Measurements from ENCODE around the gene CTTNBP2. TPM values are rescaled to one million over a fixed set of nuclear protein-coding genes. Genes with fewer than 3 reads are reported as not detected.

CTTNBP2 gene
- total RNA-seq, 4 donors from 2014 or later = 13.8 to 19.4 (median 17.6) TPM

- WGBS, 2 donors = 60 to 66% methylated on average over 2 of the region's 2 CpGs
- Histone ChIP-seq H3K4me3 (replicated peaks in 1 of 3) (no peak overlapping the region), H3K27ac (peak overlapping the region; percentile 78 to 88 (median 86)), H3K9me3 (no peaks in the 10 kb centered on the region), H3K27me3 (no peaks in the 10 kb centered on the region), H3K4me1 (peaks cover 22 to 25% of the 10 kb centered on the region in 2 donors), H3K36me3 (no peaks in the 10 kb centered on the region)
- DNase-seq = no peak
- intact Hi-C loops (cut with DNase I) = no loop called here
- TF ChIP-seq, protein P1, sequence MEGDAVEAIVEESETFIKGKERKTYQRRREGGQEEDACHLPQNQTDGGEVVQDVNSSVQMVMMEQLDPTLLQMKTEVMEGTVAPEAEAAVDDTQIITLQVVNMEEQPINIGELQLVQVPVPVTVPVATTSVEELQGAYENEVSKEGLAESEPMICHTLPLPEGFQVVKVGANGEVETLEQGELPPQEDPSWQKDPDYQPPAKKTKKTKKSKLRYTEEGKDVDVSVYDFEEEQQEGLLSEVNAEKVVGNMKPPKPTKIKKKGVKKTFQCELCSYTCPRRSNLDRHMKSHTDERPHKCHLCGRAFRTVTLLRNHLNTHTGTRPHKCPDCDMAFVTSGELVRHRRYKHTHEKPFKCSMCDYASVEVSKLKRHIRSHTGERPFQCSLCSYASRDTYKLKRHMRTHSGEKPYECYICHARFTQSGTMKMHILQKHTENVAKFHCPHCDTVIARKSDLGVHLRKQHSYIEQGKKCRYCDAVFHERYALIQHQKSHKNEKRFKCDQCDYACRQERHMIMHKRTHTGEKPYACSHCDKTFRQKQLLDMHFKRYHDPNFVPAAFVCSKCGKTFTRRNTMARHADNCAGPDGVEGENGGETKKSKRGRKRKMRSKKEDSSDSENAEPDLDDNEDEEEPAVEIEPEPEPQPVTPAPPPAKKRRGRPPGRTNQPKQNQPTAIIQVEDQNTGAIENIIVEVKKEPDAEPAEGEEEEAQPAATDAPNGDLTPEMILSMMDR (IDR thresholded peaks at IDR 0.05) = no peak
- TF ChIP-seq POLR2A (IDR thresholded peaks at IDR 0.05) = no peak
These were observed 64.1 kb downstream of the CTTNBP2 start for GRCh38 chr7:117808910-117809705.

DNA sequence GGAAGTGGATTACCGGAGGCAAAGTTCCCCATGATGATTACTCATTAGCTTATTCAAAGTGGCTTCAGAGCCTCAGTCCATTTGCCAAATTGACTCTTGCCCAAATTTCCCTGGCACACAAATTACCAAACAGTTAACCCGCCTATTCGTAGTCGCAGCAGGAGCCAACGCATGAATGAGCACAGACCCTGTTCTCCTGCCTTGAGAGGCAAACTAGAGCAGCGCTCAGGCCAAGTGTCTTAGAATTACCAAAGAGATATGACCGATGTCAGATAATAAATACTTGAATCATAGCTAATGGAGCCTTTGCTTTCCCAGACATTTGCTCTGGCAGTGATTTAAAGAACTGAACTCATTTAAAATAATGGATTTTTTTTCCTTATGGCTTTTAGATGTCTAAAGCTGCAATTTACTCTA is 64.9 kb downstream of the CTTNBP2 start:
- Histone ChIP-seq H3K36me3 (no peaks in the 10 kb centered on the region), H3K4me3 (replicated peaks in 1 of 3) (no peak overlapping the region), H3K9me3 (no peaks in the 10 kb centered on the region), H3K4me1 (peaks cover 22 to 25% of the 10 kb centered on the region in 2 donors), H3K27ac (peak overlapping the region; percentile 78 to 88 (median 86)), H3K27me3 (no peaks in the 10 kb centered on the region)
- DNase-seq = peak; percentile 86 to 87
- WGBS, 2 donors = 14 to 18% methylated on average over 7 of the region's 7 CpGs
- intact Hi-C loops (cut with DNase I) = no loop called here
- TF ChIP-seq POLR2A (IDR thresholded peaks at IDR 0.05) = no peak
- TF ChIP-seq, protein P1 (IDR thresholded peaks at IDR 0.05) = no peak

- intact Hi-C loops (cut with DNase I) = no loop called here
- WGBS, 2 donors = 47 to 59% methylated on average over 3 of the region's 3 CpGs
- H3K27ac ChIP-seq = peak overlapping the region; percentile 78 to 88 (median 86)
These were observed 65.6 kb downstream of the CTTNBP2 start for GRCh38 chr7:117807676-117808075.

DNA sequence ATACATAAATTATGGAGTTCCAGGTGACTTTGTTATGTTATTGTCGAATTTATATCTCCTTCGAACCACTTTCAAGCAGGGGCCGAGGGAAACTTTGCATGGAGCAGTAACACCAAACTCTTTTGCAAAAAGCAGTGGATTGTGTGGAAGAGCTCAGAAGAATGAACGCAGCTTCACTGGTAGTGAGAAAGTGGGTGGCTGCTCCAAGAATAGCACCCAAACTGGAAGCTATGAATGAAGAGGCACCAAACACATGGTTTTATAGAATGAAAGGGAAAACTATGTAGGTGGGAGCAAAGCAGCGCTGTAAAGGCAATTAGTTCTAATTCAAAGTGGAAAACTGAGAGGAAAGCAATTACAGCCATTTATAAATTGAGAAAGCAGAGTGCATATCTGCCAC is 67.2 kb downstream of the CTTNBP2 start:
- 93 to 97% methylated on average over 5 of the region's 5 CpGs for WGBS, 2 donors
- DNase-seq = no peak
- Histone ChIP-seq H3K9me3 (no peaks in the 10 kb centered on the region), H3K36me3 (no peaks in the 10 kb centered on the region), H3K27ac (no peak overlapping the region), H3K27me3 (no peaks in the 10 kb centered on the region), H3K4me1 (peaks cover 23 to 29% of the 10 kb centered on the region in 2 donors), H3K4me3 (replicated peaks in 1 of 3) (no peak overlapping the region)
- intact Hi-C loops (cut with DNase I) = no loop called here
- TF ChIP-seq POLR2A (IDR thresholded peaks at IDR 0.05) = no peak
- TF ChIP-seq, protein P1 (IDR thresholded peaks at IDR 0.05) = no peak

More at GRCh38 chr7:117807676-117808075, 65.6 kb downstream of the CTTNBP2 start:
- Histone ChIP-seq H3K4me3 (replicated peaks in 1 of 3) (no peak overlapping the region), H3K4me1 (peaks cover 22 to 25% of the 10 kb centered on the region in 2 donors), H3K27me3 (no peaks in the 10 kb centered on the region), H3K9me3 (no peaks in the 10 kb centered on the region), H3K36me3 (no peaks in the 10 kb centered on the region)
- TF ChIP-seq POLR2A (IDR thresholded peaks at IDR 0.05) = no peak
- TF ChIP-seq, protein P1 (IDR thresholded peaks at IDR 0.05) = no peak
- DNase-seq = peak; percentile 25 to 50

- intact Hi-C loops (cut with DNase I) = no loop called here
- DNase-seq = no peak
- no peak for TF ChIP-seq POLR2A (IDR thresholded peaks at IDR 0.05)
- TF ChIP-seq, protein P1 (IDR thresholded peaks at IDR 0.05) = no peak
- Histone ChIP-seq H3K4me3 (replicated peaks in 1 of 3) (no peak overlapping the region), H3K36me3 (no peaks in the 10 kb centered on the region), H3K27ac (no peak overlapping the region), H3K9me3 (no peaks in the 10 kb centered on the region), H3K4me1 (peaks cover 31 to 33% of the 10 kb centered on the region in 2 donors), H3K27me3 (no peaks in the 10 kb centered on the region)
- WGBS, 2 donors = 88 to 95% methylated on average over 3 of the region's 3 CpGs
These were observed 68.0 kb downstream of the CTTNBP2 start for GRCh38 chr7:117805241-117805640.

All from thyroid gland (tissue), 4 donors.